ENCODE data around the gene PDE10A. TPM values are rescaled to one million over a fixed set of nuclear protein-coding genes. Genes with fewer than 3 reads are reported as not detected.

Gene PDE10A
- total and polyA plus RNA-seq, 2 of the 4 experiments (the other 2 are of a cell fraction) = 3.4 to 12.4 TPM

GRCh38 chr6:165451838-165452237 is 211.2 kb downstream of the PDE10A start:
- DNase-seq (no peak), ATAC-seq (ENCODE audit: low read depth) (no peak)
- Histone ChIP-seq H3K56ac (ENCODE audit: extremely low read depth, insufficient read depth, low read length) (no peak overlapping the region), H3K79me1 (ENCODE audit: low read depth in 1 of 2, low read length in 2 of 2) (peaks cover 2 to 3% of the 10 kb centered on the region in 2 experiments; a peak in 1 of 4 replicates), H3K9me1 (ENCODE audit: insufficient read depth, low read length) (peaks cover 5% of the 10 kb centered on the region; the same call in 1 of the 2 replicates), H2AK5ac (ENCODE audit: low read depth, low read length) (no peak overlapping the region), H2AFZ (replicated peaks; ENCODE audit: low read length, poor library complexity) (no peak overlapping the region), H4K5ac (ENCODE audit: low read depth, low read length) (no peak overlapping the region), H3K36me3 (ENCODE audit: control insufficient read depth, insufficient read depth, low read length) (0 out of 2 replicates have a peak, but pooled peaks cover 1% of the 10 kb centered on the region), H2AK9ac (replicated peaks; ENCODE audit: low read depth, low read length, poor library complexity) (no peak overlapping the region), H3K9ac (ENCODE audit: low read depth, low read length) (no peak overlapping the region), H2BK5ac (ENCODE audit: low read depth, low read length, poor library complexity, severe bottlenecking) (no peak overlapping the region), H4K8ac (ENCODE audit: low read depth in 2 of 2, low read length in 2 of 2) (no peak overlapping the region), H2BK15ac (ENCODE audit: low read depth, low read length) (no peak overlapping the region), H3K4ac (ENCODE audit: low read depth, low read length) (no peak overlapping the region), H4K20me1 (ENCODE audit: insufficient read depth, low read length) (peaks cover 4% of the 10 kb centered on the region; the same call in 1 of the 2 replicates), H3K4me3 (ENCODE audit: insufficient read depth, low read depth, low read length) (no peak overlapping the region), H3K4me2 (ENCODE audit: low read depth, low read length) (no peak overlapping the region), H3K4me1 (ENCODE audit: control insufficient read depth, insufficient read depth, low read length) (peaks cover 2% of the 10 kb centered on the region; the same call in 1 of the 2 replicates), H2BK20ac (ENCODE audit: low read depth, low read length) (no peak overlapping the region), H3K23ac (ENCODE audit: low read depth, low read length) (no peak overlapping the region), H3K14ac (replicated peaks; ENCODE audit: low read depth, low read length) (no peak overlapping the region), H3K27ac (ENCODE audit: insufficient read depth, low read length) (no peak overlapping the region), H3K18ac (ENCODE audit: low read depth, low read length) (no peak overlapping the region), H3K9me3 (ENCODE audit: control insufficient read depth, insufficient read depth, low read length) (no peaks in the 10 kb centered on the region), H3K27me3 (ENCODE audit: control insufficient read depth, insufficient read depth, low read length) (no peaks in the 10 kb centered on the region), H4K91ac (ENCODE audit: insufficient read depth, low read depth, low read length) (no peak overlapping the region), H2BK120ac (ENCODE audit: low read depth, low read length) (no peak overlapping the region)
- dilution Hi-C loops (cut with HindIII; ENCODE audit: low sequenced_read_pairs, unreplicated experiment) (no loop called here), intact Hi-C loops (cut with micrococcal nuclease) (no loop called here), in situ Hi-C loops (cut with MboI; ENCODE audit: low sequenced_read_pairs) (no loop called here)
- ChIA-PET POLR2A (ENCODE audit: unreplicated experiment) (no interaction called here), CTCF (interaction anchor here (1.0 kb wide), 1 partner anchor 16 kb away, joined by 3 read pairs; no protein-coding TSS in a partner anchor)
- WGBS, 2 experiments (ENCODE audit: extremely low coverage in 2 of 2, insufficient read length in 1 of 2) = no CpG with 5 or more reads among the region's 2 CpGs
- BruUV-seq (replicated peaks) = no TSS peak
- TF ChIP-seq FOS (IDR thresholded peaks at IDR 0.05; ENCODE audit: low read depth, low read length) (no peak), MAFK (IDR thresholded peaks at IDR 0.05; ENCODE audit: low read depth, low read length) (no peak), MAZ (IDR thresholded peaks at IDR 0.05; ENCODE audit: borderline replicate concordance, low read depth, low read length) (no peak), CEBPB (IDR thresholded peaks at IDR 0.05; ENCODE audit: low read depth, low read length) (peak; percentile 68), NFE2L2 (IDR thresholded peaks at IDR 0.05; ENCODE audit: low read depth, low read length) (no peak), BHLHE40 (IDR thresholded peaks at IDR 0.05; ENCODE audit: low read depth, low read length) (no peak), SMC3 (IDR thresholded peaks at IDR 0.05; ENCODE audit: low read depth, low read length) (no peak), RFX5 (IDR thresholded peaks at IDR 0.05; ENCODE audit: low read depth, low read length) (no peak)
- TF ChIP-seq, protein P1, sequence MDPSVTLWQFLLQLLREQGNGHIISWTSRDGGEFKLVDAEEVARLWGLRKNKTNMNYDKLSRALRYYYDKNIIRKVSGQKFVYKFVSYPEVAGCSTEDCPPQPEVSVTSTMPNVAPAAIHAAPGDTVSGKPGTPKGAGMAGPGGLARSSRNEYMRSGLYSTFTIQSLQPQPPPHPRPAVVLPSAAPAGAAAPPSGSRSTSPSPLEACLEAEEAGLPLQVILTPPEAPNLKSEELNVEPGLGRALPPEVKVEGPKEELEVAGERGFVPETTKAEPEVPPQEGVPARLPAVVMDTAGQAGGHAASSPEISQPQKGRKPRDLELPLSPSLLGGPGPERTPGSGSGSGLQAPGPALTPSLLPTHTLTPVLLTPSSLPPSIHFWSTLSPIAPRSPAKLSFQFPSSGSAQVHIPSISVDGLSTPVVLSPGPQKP (IDR thresholded peaks at IDR 0.05; ENCODE audit: borderline replicate concordance, low read depth, low read length) = no peak
